GM12892 (cell line): Measurements from ENCODE around the gene DNAH6.

Experiments
- POLR2A ChIP-seq: IDR thresholded peaks from 2 replicates; pipeline ENCODE4 v1.6.1; 2011; ENCODE audit warnings: low read depth, low read length, control low read depth
- POLR2AphosphoS5 ChIP-seq: IDR thresholded peaks from 2 replicates; pipeline ENCODE4 v1.6.1; 2011; ENCODE audit warnings: low read depth, low read length, control low read depth
- TAF1 ChIP-seq: IDR thresholded peaks from 2 replicates; pipeline ENCODE4 v1.6.1; 2011; ENCODE audit warnings: low read depth, mild to moderate bottlenecking, control low read depth, low read length, borderline replicate concordance

DNA sequence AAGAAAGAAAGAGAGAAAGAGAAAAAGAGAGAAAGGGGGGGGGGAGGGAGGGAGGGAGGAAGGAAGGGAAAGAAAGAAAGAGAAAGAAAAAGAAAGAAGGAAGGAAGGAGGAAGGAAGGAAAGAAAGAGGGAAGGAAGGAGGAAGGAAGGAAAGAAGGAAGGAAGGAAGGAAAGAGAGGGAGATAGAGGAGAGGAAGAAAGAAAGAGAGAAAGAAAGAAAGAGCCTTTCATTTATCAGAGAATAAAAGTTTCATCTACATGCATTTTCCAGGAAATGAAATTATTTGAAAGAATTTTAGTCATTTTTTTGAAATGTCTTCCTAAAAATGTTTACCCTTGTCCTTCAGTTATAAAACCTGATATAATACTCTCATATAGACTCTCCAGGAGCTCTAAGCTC lies 192.1 kb downstream of the DNAH6 start:
- TF ChIP-seq TAF1 (no peak), POLR2A (no peak), POLR2AphosphoS5 (no peak)
